GM12875 (cell line): ENCODE results near the gene ACSL4.

Experiments
- H3K4me3 ChIP-seq: one replicate; pipeline ENCODE4 v1.5.1; 2011; ENCODE audit warnings: low read depth, low read length, control low read depth
- TF ChIP-seq, protein P1 (sequence below): IDR thresholded peaks from 2 replicates; pipeline ENCODE4 v1.5.1; 2011; ENCODE audit warnings: low read depth, mild to moderate bottlenecking, control low read depth, inconsistent platforms, low read length, moderate library complexity, borderline replicate concordance; ENCODE audit not compliant: insufficient read depth

Gene ACSL4

GRCh38 chrX:109601486-109601885 is 131.6 kb downstream of the ACSL4 start:
- TF ChIP-seq, protein P1, sequence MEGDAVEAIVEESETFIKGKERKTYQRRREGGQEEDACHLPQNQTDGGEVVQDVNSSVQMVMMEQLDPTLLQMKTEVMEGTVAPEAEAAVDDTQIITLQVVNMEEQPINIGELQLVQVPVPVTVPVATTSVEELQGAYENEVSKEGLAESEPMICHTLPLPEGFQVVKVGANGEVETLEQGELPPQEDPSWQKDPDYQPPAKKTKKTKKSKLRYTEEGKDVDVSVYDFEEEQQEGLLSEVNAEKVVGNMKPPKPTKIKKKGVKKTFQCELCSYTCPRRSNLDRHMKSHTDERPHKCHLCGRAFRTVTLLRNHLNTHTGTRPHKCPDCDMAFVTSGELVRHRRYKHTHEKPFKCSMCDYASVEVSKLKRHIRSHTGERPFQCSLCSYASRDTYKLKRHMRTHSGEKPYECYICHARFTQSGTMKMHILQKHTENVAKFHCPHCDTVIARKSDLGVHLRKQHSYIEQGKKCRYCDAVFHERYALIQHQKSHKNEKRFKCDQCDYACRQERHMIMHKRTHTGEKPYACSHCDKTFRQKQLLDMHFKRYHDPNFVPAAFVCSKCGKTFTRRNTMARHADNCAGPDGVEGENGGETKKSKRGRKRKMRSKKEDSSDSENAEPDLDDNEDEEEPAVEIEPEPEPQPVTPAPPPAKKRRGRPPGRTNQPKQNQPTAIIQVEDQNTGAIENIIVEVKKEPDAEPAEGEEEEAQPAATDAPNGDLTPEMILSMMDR = no peak

DNA sequence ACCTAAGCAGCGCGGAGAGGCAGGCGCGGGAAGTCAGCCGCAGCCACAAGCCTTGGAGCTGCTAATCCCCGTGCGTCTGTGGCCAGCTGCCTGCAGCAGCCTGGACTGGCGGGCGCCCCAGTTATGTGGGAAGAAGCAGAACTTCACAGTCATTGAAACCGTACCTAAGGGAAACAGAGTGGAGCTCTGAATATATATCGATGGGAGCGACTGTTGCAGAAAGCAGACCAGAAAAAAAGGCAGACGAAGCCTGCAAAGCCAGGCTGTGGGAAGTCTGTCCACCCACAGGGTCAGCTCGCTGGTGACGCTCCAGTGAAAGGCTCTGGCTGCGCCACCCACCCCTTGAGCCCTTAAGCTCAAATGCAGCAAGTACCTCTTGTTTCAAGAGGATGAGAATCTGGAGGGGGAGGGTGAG is 132.8 kb downstream of the ACSL4 start:
- TF ChIP-seq, protein P1 = no peak
- no peak overlapping the region for H3K4me3 ChIP-seq

More at GRCh38 chrX:109601486-109601885, 131.6 kb downstream of the ACSL4 start:
- no peak overlapping the region for H3K4me3 ChIP-seq

DNA sequence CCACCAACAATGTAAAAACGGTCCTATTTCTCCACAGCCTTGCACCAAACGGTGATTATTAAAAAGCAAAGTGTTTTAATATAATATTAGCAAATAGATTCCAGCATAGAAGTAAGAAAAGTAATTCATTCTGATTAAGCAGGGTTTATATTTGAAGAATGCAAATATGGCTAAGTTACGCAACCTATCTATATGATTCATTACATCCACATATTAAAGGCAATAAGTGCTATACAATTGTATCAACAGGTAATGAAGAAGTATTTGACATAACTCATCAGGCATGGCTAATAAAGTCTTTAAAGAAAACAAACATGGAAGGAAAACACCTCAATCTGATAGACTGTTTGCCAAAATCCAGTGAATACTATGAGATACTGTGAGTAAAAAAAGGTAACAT is 137.0 kb downstream of the ACSL4 start:
- no peak overlapping the region for H3K4me3 ChIP-seq
- TF ChIP-seq, protein P1 = no peak
